ENCODE results near the gene COIL. TPM values are rescaled to one million over a fixed set of nuclear protein-coding genes. Genes with fewer than 3 reads are reported as not detected.

The COIL gene
- total RNA-seq, 4 donors from 2014 or later: 8.2 to 15.2 (median 10.0) TPM

GRCh38 chr17:56956992-56957391 lies 3.9 kb downstream of the COIL start:
- TF ChIP-seq CTCF (IDR thresholded peaks at IDR 0.05; ENCODE audit: low read depth): no peak

- TF ChIP-seq CTCF (IDR thresholded peaks at IDR 0.05; ENCODE audit: low read depth): no peak
Measured at GRCh38 chr17:56949595-56949994, 11.3 kb downstream of the COIL start.

- TF ChIP-seq CTCF (IDR thresholded peaks at IDR 0.05; ENCODE audit: low read depth): no peak
Measured at GRCh38 chr17:56948491-56948890, 12.4 kb downstream of the COIL start.

GRCh38 chr17:56947741-56948140 lies 13.1 kb downstream of the COIL start:
- TF ChIP-seq CTCF (IDR thresholded peaks at IDR 0.05; ENCODE audit: low read depth): no peak

GRCh38 chr17:56945938-56946505 lies 14.8 kb downstream of the COIL start:
- TF ChIP-seq CTCF (IDR thresholded peaks at IDR 0.05; ENCODE audit: low read depth): no peak

- no peak for TF ChIP-seq CTCF (IDR thresholded peaks at IDR 0.05; ENCODE audit: low read depth)
Measured at GRCh38 chr17:56943505-56944125, 17.2 kb downstream of the COIL start.

GRCh38 chr17:56939869-56940484 lies 20.9 kb downstream of the COIL start:
- TF ChIP-seq CTCF (IDR thresholded peaks at IDR 0.05; ENCODE audit: low read depth): no peak

Data from subcutaneous adipose tissue (tissue), 4 donors.